ENCODE data around the gene C1orf122. TPM values are rescaled to one million over a fixed set of nuclear protein-coding genes. Genes with fewer than 3 reads are reported as not detected.

Gene C1orf122
- total RNA-seq, 3 donors from 2014 or later: 29.2 to 39.0 (median 34.2) TPM

GRCh38 chr1:37831109-37831508, 23.5 kb downstream of the C1orf122 start:
- intact Hi-C loops (cut with DNase I, micrococcal nuclease): no loop called here
- TF ChIP-seq CTCF (IDR thresholded peaks at IDR 0.05): no peak

GRCh38 chr1:37831809-37832208, 24.2 kb downstream of the C1orf122 start:
- Histone ChIP-seq H3K9me3 (no peaks in the 10 kb centered on the region), H3K36me3 (ENCODE audit: low read depth) (no peaks in the 10 kb centered on the region), H3K4me3 (no peak overlapping the region), H3K4me1 (ENCODE audit: low read depth) (no peaks in the 10 kb centered on the region)
- DNase-seq (no peak), ATAC-seq (no peak)
- intact Hi-C loops (cut with DNase I, micrococcal nuclease): no loop called here
- TF ChIP-seq CTCF (IDR thresholded peaks at IDR 0.05): no peak

More at GRCh38 chr1:37831109-37831508, 23.5 kb downstream of the C1orf122 start:
- H3K36me3 ChIP-seq (ENCODE audit: low read depth): no peaks in the 10 kb centered on the region
- ATAC-seq (no peak), DNase-seq (no peak)
- H3K4me3 ChIP-seq: no peak overlapping the region
- no peaks in the 10 kb centered on the region for H3K9me3 ChIP-seq
- H3K4me1 ChIP-seq (ENCODE audit: low read depth): no peaks in the 10 kb centered on the region

GRCh38 chr1:37836788-37837187, 29.2 kb downstream of the C1orf122 start:
- TF ChIP-seq CTCF (IDR thresholded peaks at IDR 0.05): no peak
- Histone ChIP-seq H3K4me1 (ENCODE audit: low read depth) (no peaks in the 10 kb centered on the region), H3K4me3 (no peak overlapping the region), H3K36me3 (ENCODE audit: low read depth) (no peaks in the 10 kb centered on the region), H3K9me3 (no peaks in the 10 kb centered on the region)
- DNase-seq (no peak), ATAC-seq (no peak)
- intact Hi-C loops (cut with DNase I, micrococcal nuclease): no loop called here

GRCh38 chr1:37839676-37840075, 32.1 kb downstream of the C1orf122 start:
- Histone ChIP-seq H3K36me3 (ENCODE audit: low read depth) (no peaks in the 10 kb centered on the region), H3K4me3 (no peak overlapping the region), H3K4me1 (ENCODE audit: low read depth) (peaks cover under 1% of the 10 kb centered on the region), H3K9me3 (no peaks in the 10 kb centered on the region)
- TF ChIP-seq CTCF (IDR thresholded peaks at IDR 0.05): no peak
- DNase-seq: no peak
- no peak for ATAC-seq
- intact Hi-C loops (cut with DNase I, micrococcal nuclease): no loop called here

- intact Hi-C loops (cut with DNase I, micrococcal nuclease): no loop called here
- Histone ChIP-seq H3K4me1 (ENCODE audit: low read depth) (peaks cover 5% of the 10 kb centered on the region), H3K9me3 (no peaks in the 10 kb centered on the region), H3K36me3 (ENCODE audit: low read depth) (no peaks in the 10 kb centered on the region), H3K4me3 (no peak overlapping the region)
- ATAC-seq (no peak), DNase-seq (no peak)
- TF ChIP-seq CTCF (IDR thresholded peaks at IDR 0.05): no peak
Measured at GRCh38 chr1:37840711-37841110, 33.1 kb downstream of the C1orf122 start.

- no peak for TF ChIP-seq CTCF (IDR thresholded peaks at IDR 0.05)
- intact Hi-C loops (cut with DNase I, micrococcal nuclease): no loop called here
- no peaks in the 10 kb centered on the region for H3K9me3 ChIP-seq
- no peaks in the 10 kb centered on the region for H3K36me3 ChIP-seq (ENCODE audit: low read depth)
- no peak for ATAC-seq
- no peak overlapping the region for H3K4me3 ChIP-seq
- H3K4me1 ChIP-seq (ENCODE audit: low read depth): peaks cover 5% of the 10 kb centered on the region
- no peak for DNase-seq
Measured at GRCh38 chr1:37841652-37842051, 34.1 kb downstream of the C1orf122 start.

All from mucosa of descending colon (tissue), 3 donors.